ENCODE measurements around the gene EFCAB10. TPM values are rescaled to one million over a fixed set of nuclear protein-coding genes. Genes with fewer than 3 reads are reported as not detected.

EFCAB10 gene
- total RNA-seq, 1 experiment from 2014 or later, result 0.18 TPM

DNA sequence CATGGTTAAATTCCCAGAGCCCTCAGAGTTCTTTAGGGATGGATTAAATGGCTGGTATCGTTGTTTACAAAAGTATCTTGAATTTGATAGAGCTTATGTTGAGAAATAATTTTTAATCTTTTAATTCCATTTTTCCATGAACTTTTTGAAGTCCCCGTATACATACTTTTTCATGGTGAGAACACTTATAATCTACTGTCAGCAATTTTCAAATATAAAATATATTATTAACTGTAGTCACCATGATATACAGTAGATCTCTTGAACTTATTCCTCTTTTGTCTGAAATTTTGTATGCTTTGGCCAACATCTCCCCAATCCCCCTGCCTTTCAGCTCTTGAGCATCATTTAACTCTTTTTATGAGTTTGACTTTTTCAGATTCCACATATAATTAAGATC, 9.4 kb downstream of the EFCAB10 start:
- Histone ChIP-seq H3K4me1 (ENCODE audit: insufficient read depth, low read length) (no peaks in the 10 kb centered on the region), H3K79me2 (ENCODE audit: low read length) (no peaks in the 10 kb centered on the region), H3K9me2 (replicated peaks; ENCODE audit: low read length) (no peaks in the 10 kb centered on the region), H3K36me3 (ENCODE audit: low read depth, low read length) (peaks cover 24% of the 10 kb centered on the region), H3K27me3 (ENCODE audit: low read length) (no peaks in the 10 kb centered on the region), H3K27ac (ENCODE audit: low read length) (no peak overlapping the region), H4K20me1 (ENCODE audit: low read length) (no peaks in the 10 kb centered on the region), H3K4me3 (ENCODE audit: low read length) (no peak overlapping the region), H3F3A (ENCODE audit: low read length, unreplicated experiment) (no peaks in the 10 kb centered on the region), H3K9me3 (ENCODE audit: low read length) (no peaks in the 10 kb centered on the region), H2AFZ (ENCODE audit: low read length) (no peak overlapping the region), H3K4me2 (ENCODE audit: low read length) (no peak overlapping the region), H3K9ac (ENCODE audit: low read length) (no peak overlapping the region)
- DNase-seq (no peak), ATAC-seq (no peak)
- ChIA-PET CTCF (no interaction called here), POLR2A (ENCODE audit: unreplicated experiment) (interaction anchor here (0.6 kb wide), 1 partner anchor 72 kb away, joined by 3 read pairs; no protein-coding TSS in a partner anchor)
- no TSS peak for BruUV-seq (replicated peaks)
- intact Hi-C loops (cut with micrococcal nuclease), result no loop called here
- no peak for TF ChIP-seq CTCF (conservative IDR thresholded peaks at IDR 0.05; ENCODE audit: low read depth, low read length)
- no peak for TF ChIP-seq EZH2 (IDR thresholded peaks at IDR 0.05; ENCODE audit: low read length, unreplicated experiment)
- no peak for TF ChIP-seq EZH2phosphoT487 (IDR thresholded peaks at IDR 0.05; ENCODE audit: borderline replicate concordance, low read length)

DNA sequence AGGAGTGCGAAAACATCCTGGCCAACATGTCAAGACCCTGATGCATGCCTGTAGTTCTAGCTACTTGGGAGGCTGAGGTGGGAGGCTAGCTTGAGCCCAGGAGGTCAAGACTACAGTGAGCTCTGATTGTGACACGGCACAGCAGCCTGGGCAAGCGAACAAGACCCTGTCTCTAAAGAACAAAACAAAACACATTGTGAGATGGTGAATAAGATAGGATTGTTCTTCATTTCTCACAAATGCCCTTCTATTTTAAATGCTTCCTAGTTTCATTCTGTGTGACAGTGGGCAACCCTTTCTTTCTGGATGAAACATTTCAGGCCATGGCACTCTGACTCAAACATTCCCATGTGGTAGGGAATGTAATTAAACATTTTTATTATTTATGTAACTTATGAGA, 13.5 kb downstream of the EFCAB10 start:
- CTCF ChIA-PET, result interaction anchor here (1.0 kb wide), 1 partner anchor 21 kb away, joined by 3 read pairs; no protein-coding TSS in a partner anchor
- no peak overlapping the region for H3K27ac ChIP-seq (ENCODE audit: low read length)
- H4K20me1 ChIP-seq (ENCODE audit: low read length), result no peaks in the 10 kb centered on the region
- no peaks in the 10 kb centered on the region for H3K79me2 ChIP-seq (ENCODE audit: low read length)
- H3K4me3 ChIP-seq (ENCODE audit: low read length), result no peak overlapping the region
- ATAC-seq, result peak; percentile 61
- no peaks in the 10 kb centered on the region for H3K9me2 ChIP-seq (replicated peaks; ENCODE audit: low read length)
- no peak overlapping the region for H3K4me2 ChIP-seq (ENCODE audit: low read length)
- TF ChIP-seq EZH2phosphoT487 (IDR thresholded peaks at IDR 0.05; ENCODE audit: borderline replicate concordance, low read length), result no peak
- TF ChIP-seq CTCF (conservative IDR thresholded peaks at IDR 0.05; ENCODE audit: low read depth, low read length), result no peak
- TF ChIP-seq EZH2 (IDR thresholded peaks at IDR 0.05; ENCODE audit: low read length, unreplicated experiment), result no peak
- no TSS peak for BruUV-seq (replicated peaks)
- no peak overlapping the region for H2AFZ ChIP-seq (ENCODE audit: low read length)
- intact Hi-C loops (cut with micrococcal nuclease), result no loop called here
- H3K4me1 ChIP-seq (ENCODE audit: insufficient read depth, low read length), result no peaks in the 10 kb centered on the region
- peaks cover 50% of the 10 kb centered on the region for H3K36me3 ChIP-seq (ENCODE audit: low read depth, low read length)
- H3K9ac ChIP-seq (ENCODE audit: low read length), result no peak overlapping the region
- no peak for DNase-seq
- no peaks in the 10 kb centered on the region for H3K9me3 ChIP-seq (ENCODE audit: low read length)
- H3K27me3 ChIP-seq (ENCODE audit: low read length), result no peaks in the 10 kb centered on the region
- H3F3A ChIP-seq (ENCODE audit: low read length, unreplicated experiment), result no peaks in the 10 kb centered on the region
- POLR2A ChIA-PET (ENCODE audit: unreplicated experiment), result no interaction called here

GRCh38 chr7:105567024-105567423, 14.3 kb downstream of the EFCAB10 start:
- POLR2A ChIA-PET (ENCODE audit: unreplicated experiment), result no interaction called here
- no peak overlapping the region for H3K27ac ChIP-seq (ENCODE audit: low read length)
- H3K9ac ChIP-seq (ENCODE audit: low read length), result no peak overlapping the region
- H3K9me3 ChIP-seq (ENCODE audit: low read length), result no peaks in the 10 kb centered on the region
- TF ChIP-seq EZH2 (IDR thresholded peaks at IDR 0.05; ENCODE audit: low read length, unreplicated experiment), result no peak
- no peak for TF ChIP-seq CTCF (conservative IDR thresholded peaks at IDR 0.05; ENCODE audit: low read depth, low read length)
- no peak for TF ChIP-seq EZH2phosphoT487 (IDR thresholded peaks at IDR 0.05; ENCODE audit: borderline replicate concordance, low read length)
- no peaks in the 10 kb centered on the region for H3K4me1 ChIP-seq (ENCODE audit: insufficient read depth, low read length)
- no peaks in the 10 kb centered on the region for H4K20me1 ChIP-seq (ENCODE audit: low read length)
- no peak overlapping the region for H3K4me3 ChIP-seq (ENCODE audit: low read length)
- H3F3A ChIP-seq (ENCODE audit: low read length, unreplicated experiment), result no peaks in the 10 kb centered on the region
- DNase-seq (no peak), ATAC-seq (no peak)
- no TSS peak for BruUV-seq (replicated peaks)
- no peak overlapping the region for H2AFZ ChIP-seq (ENCODE audit: low read length)
- H3K36me3 ChIP-seq (ENCODE audit: low read depth, low read length), result peaks cover 55% of the 10 kb centered on the region
- H3K9me2 ChIP-seq (replicated peaks; ENCODE audit: low read length), result no peaks in the 10 kb centered on the region
- CTCF ChIA-PET, result no interaction called here
- intact Hi-C loops (cut with micrococcal nuclease), result no loop called here
- no peaks in the 10 kb centered on the region for H3K27me3 ChIP-seq (ENCODE audit: low read length)
- no peak overlapping the region for H3K4me2 ChIP-seq (ENCODE audit: low read length)
- no peaks in the 10 kb centered on the region for H3K79me2 ChIP-seq (ENCODE audit: low read length)

Data from PC-3 (cell line).